GM18508 (cell line): Measurements from ENCODE around the gene SLC16A10.
"Not testable (repeated sequence)": the region's sequence is repeated elsewhere in the genome, so short reads cannot be mapped to it uniquely, and the experiment has no call there.

Experiments
- ATAC-seq: cut with Tn5 transposase; IDR thresholded peaks from one replicate; pipeline ENCODE4 v1.9.1; 2021; ENCODE audit warnings: moderate number of reproducible peaks; ENCODE audit not compliant: insufficient read depth, unreplicated experiment

The SLC16A10 gene

GRCh38 chr6:111254004-111254778 lies 166.9 kb downstream of the SLC16A10 start:
- ATAC-seq, result no peak

- no peak for ATAC-seq
These were observed 167.5 kb downstream of the SLC16A10 start for GRCh38 chr6:111254779-111255166.

- ATAC-seq, result not testable (repeated sequence)
These were observed 168.5 kb downstream of the SLC16A10 start for GRCh38 chr6:111255838-111256237.

- no peak for ATAC-seq
These were observed 169.3 kb downstream of the SLC16A10 start for GRCh38 chr6:111256646-111257045.

- no peak for ATAC-seq
These were observed 170.7 kb downstream of the SLC16A10 start for GRCh38 chr6:111258010-111258409.

- no peak for ATAC-seq
These were observed 171.3 kb downstream of the SLC16A10 start for GRCh38 chr6:111258615-111259088.

- peak; percentile 98 for ATAC-seq
These were observed 172.0 kb downstream of the SLC16A10 start for GRCh38 chr6:111259089-111259831.

GRCh38 chr6:111260570-111261298 lies 173.4 kb downstream of the SLC16A10 start:
- ATAC-seq, result no peak

- no peak for ATAC-seq
These were observed 176.5 kb downstream of the SLC16A10 start for GRCh38 chr6:111263837-111264236.

GRCh38 chr6:111265842-111266241 lies 178.5 kb downstream of the SLC16A10 start:
- no peak for ATAC-seq

- ATAC-seq, result no peak
These were observed 179.0 kb downstream of the SLC16A10 start for GRCh38 chr6:111266276-111266675.

GRCh38 chr6:111267764-111268333 lies 180.5 kb downstream of the SLC16A10 start:
- no peak for ATAC-seq

- ATAC-seq, result no peak
These were observed 182.2 kb downstream of the SLC16A10 start for GRCh38 chr6:111269401-111269970.

- no peak for ATAC-seq
These were observed 182.8 kb downstream of the SLC16A10 start for GRCh38 chr6:111270121-111270520.

GRCh38 chr6:111274593-111275217 lies 187.4 kb downstream of the SLC16A10 start:
- no peak for ATAC-seq

- no peak for ATAC-seq
These were observed 189.0 kb downstream of the SLC16A10 start for GRCh38 chr6:111276335-111276734.

- ATAC-seq, result no peak
These were observed 189.4 kb downstream of the SLC16A10 start for GRCh38 chr6:111276736-111277135.

GRCh38 chr6:111277819-111278218 lies 190.5 kb downstream of the SLC16A10 start:
- no peak for ATAC-seq

GRCh38 chr6:111278731-111279130 lies 191.4 kb downstream of the SLC16A10 start:
- no peak for ATAC-seq
